PC-3 (cell line): Measurements from ENCODE around the gene GNB1.

Source experiments
- CTCF ChIP-seq: fragments of 300-600 bp; sonication (generic); conservative IDR thresholded peaks from 2 replicates; pipeline ENCODE4 v1.5.1; 2017; ENCODE audit warnings: antibody characterized with exemption, low read depth, mild to moderate bottlenecking, low read length
- EZH2 ChIP-seq: fragments of 300-600 bp; sonication (generic); IDR thresholded peaks from one replicate; pipeline ENCODE4 v1.6.1; 2017; ENCODE audit warnings: antibody characterized with exemption, mild to moderate bottlenecking, low read length; ENCODE audit not compliant: unreplicated experiment

GRCh38 chr1:1892079-1892762, 1.3 kb upstream of the GNB1 start:
- TF ChIP-seq CTCF (no peak), EZH2 (no peak)
